ENCODE data around the gene FAM193A.

DNA sequence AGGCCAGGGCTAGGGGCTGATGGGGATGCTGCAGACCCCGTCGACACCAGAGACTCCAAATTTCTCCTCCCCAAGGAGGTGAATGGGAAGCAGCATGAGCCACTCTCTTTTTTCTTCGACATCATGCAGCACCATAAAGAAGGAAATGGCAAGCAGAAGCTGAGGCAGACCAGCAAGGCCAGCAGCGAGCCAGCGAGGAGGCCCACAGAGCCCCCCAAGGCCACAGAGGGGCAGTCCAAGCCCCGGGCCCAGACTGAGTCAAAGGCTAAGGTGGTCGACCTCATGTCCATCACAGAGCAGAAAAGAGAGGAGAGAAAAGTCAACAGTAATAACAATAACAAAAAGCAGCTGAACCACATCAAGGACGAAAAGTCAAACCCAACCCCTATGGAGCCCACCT, 163.6 kb downstream of the FAM193A start:
- TF ChIP-seq, protein P1, sequence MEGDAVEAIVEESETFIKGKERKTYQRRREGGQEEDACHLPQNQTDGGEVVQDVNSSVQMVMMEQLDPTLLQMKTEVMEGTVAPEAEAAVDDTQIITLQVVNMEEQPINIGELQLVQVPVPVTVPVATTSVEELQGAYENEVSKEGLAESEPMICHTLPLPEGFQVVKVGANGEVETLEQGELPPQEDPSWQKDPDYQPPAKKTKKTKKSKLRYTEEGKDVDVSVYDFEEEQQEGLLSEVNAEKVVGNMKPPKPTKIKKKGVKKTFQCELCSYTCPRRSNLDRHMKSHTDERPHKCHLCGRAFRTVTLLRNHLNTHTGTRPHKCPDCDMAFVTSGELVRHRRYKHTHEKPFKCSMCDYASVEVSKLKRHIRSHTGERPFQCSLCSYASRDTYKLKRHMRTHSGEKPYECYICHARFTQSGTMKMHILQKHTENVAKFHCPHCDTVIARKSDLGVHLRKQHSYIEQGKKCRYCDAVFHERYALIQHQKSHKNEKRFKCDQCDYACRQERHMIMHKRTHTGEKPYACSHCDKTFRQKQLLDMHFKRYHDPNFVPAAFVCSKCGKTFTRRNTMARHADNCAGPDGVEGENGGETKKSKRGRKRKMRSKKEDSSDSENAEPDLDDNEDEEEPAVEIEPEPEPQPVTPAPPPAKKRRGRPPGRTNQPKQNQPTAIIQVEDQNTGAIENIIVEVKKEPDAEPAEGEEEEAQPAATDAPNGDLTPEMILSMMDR (IDR thresholded peaks at IDR 0.05; ENCODE audit: low read length) = no peak
- no peak for TF ChIP-seq EZH2 (IDR thresholded peaks at IDR 0.05; ENCODE audit: borderline replicate concordance, low read length)

All from OCI-LY1 (cell line).